H9 (cell line): Measurements from ENCODE around the gene MEIS2. TPM values are rescaled to one million over a fixed set of nuclear protein-coding genes. Genes with fewer than 3 reads are reported as not detected.

Source experiments
- DNase-seq: peaks from one replicate; pipeline ENCODE4 v3.0.0-alpha.2; 2017
- H2AFZ ChIP-seq: one replicate; pipeline ENCODE4 v1.6.1; 2013; ENCODE audit warnings: mild to moderate bottlenecking, low read length, control low read depth, moderate library complexity
- H2AK5ac ChIP-seq: 2 replicates; pipeline ENCODE4 v1.6.1; 2013; ENCODE audit warnings: low read length, control low read depth, mixed read lengths; ENCODE audit not compliant: insufficient read length
- H2BK120ac ChIP-seq: one replicate; pipeline ENCODE4 v1.6.1; 2013; ENCODE audit warnings: low read depth, mild to moderate bottlenecking, low read length, control low read depth, inconsistent platforms; ENCODE audit not compliant: poor library complexity, severe bottlenecking
- H2BK12ac ChIP-seq: 2 replicates; pipeline ENCODE4 v1.6.1; 2013; ENCODE audit warnings: low read length, control low read depth, mixed read lengths, low read depth; ENCODE audit not compliant: insufficient read length
- H2BK15ac ChIP-seq: 2 replicates; pipeline ENCODE4 v1.6.1; 2013; ENCODE audit warnings: low read depth, low read length, control low read depth
- H2BK20ac ChIP-seq: one replicate; pipeline ENCODE4 v1.6.1; 2013; ENCODE audit warnings: low read depth, mild to moderate bottlenecking, low read length, control low read depth, inconsistent platforms; ENCODE audit not compliant: poor library complexity, severe bottlenecking
- H2BK5ac ChIP-seq: 2 replicates; pipeline ENCODE4 v1.6.1; 2013; ENCODE audit warnings: low read length, control low read depth, mixed read lengths; ENCODE audit not compliant: insufficient read length
- H3K14ac ChIP-seq: 2 replicates; pipeline ENCODE4 v1.6.1; 2013; ENCODE audit warnings: low read length, control low read depth; ENCODE audit not compliant: insufficient read depth
- H3K18ac ChIP-seq: 2 replicates; pipeline ENCODE4 v1.6.1; 2013; ENCODE audit warnings: low read depth, mild to moderate bottlenecking, mixed read lengths, low read length, control low read depth; ENCODE audit not compliant: insufficient read length
- H3K23ac ChIP-seq: 2 replicates; pipeline ENCODE4 v1.6.1; 2013; ENCODE audit warnings: low read length, control low read depth, mixed read lengths, low read depth; ENCODE audit not compliant: insufficient read length
- H3K23me2 ChIP-seq: 2 replicates; pipeline ENCODE4 v1.6.1; 2013; ENCODE audit warnings: low read depth, mild to moderate bottlenecking, mixed read lengths, low read length, control low read depth; ENCODE audit not compliant: insufficient read length, poor library complexity, severe bottlenecking
- H3K27ac ChIP-seq: 2 replicates; pipeline ENCODE4 v1.5.1; 2013; ENCODE audit warnings: low read length, control low read depth, mixed read lengths, low read depth; ENCODE audit not compliant: insufficient read length
- H3K27me3 ChIP-seq: 2 replicates; pipeline ENCODE4 v1.6.1; 2013; ENCODE audit warnings: low read length, control low read depth, inconsistent platforms; ENCODE audit not compliant: insufficient read depth
- H3K4ac ChIP-seq: 2 replicates; pipeline ENCODE4 v1.6.1; 2013; ENCODE audit warnings: low read depth, mild to moderate bottlenecking, control low read depth, inconsistent platforms, low read length, moderate library complexity
- H3K4me1 ChIP-seq: 2 replicates; pipeline ENCODE4 v1.6.1; 2013; ENCODE audit warnings: low read length, control low read depth, inconsistent platforms; ENCODE audit not compliant: insufficient read depth
- H3K4me2 ChIP-seq: 2 replicates; pipeline ENCODE4 v1.6.1; 2013; ENCODE audit warnings: low read length, control low read depth, mixed read lengths; ENCODE audit not compliant: insufficient read length, insufficient read depth
- H3K56ac ChIP-seq: 2 replicates; pipeline ENCODE4 v1.6.1; 2013; ENCODE audit warnings: low read depth, mild to moderate bottlenecking, mixed read lengths, low read length, control low read depth; ENCODE audit not compliant: insufficient read length
- H3K79me1 ChIP-seq: 2 replicates; pipeline ENCODE4 v1.6.1; 2013; ENCODE audit warnings: low read depth, mild to moderate bottlenecking, moderate library complexity, low read length, control low read depth, inconsistent platforms; ENCODE audit not compliant: insufficient read depth, poor library complexity, severe bottlenecking
- H3K79me2 ChIP-seq: 2 replicates; pipeline ENCODE4 v1.6.1; 2013; ENCODE audit warnings: low read length, control low read depth, inconsistent platforms; ENCODE audit not compliant: insufficient read depth
- H3K9ac ChIP-seq: 2 replicates; pipeline ENCODE4 v1.6.1; 2013; ENCODE audit warnings: low read length, control low read depth, mixed read lengths; ENCODE audit not compliant: insufficient read length; ENCODE audit errors: extremely low read depth
- H3K9me3 ChIP-seq: one replicate; pipeline ENCODE4 v1.6.1; 2013; ENCODE audit warnings: low read depth, low read length, inconsistent platforms; ENCODE audit not compliant: control insufficient read depth
- H3T11ph ChIP-seq: one replicate; pipeline ENCODE4 v1.6.1; 2013; ENCODE audit warnings: mild to moderate bottlenecking, low read length, control low read depth, inconsistent platforms
- H4K20me1 ChIP-seq: one replicate; pipeline ENCODE4 v1.6.1; 2013; ENCODE audit not compliant: control insufficient read depth, insufficient read length, insufficient read depth
- H4K5ac ChIP-seq: 2 replicates; pipeline ENCODE4 v1.6.1; 2013; ENCODE audit warnings: low read depth, mild to moderate bottlenecking, mixed read lengths, low read length, control low read depth; ENCODE audit not compliant: insufficient read length
- H4K8ac ChIP-seq: replicated peaks from 2 replicates; pipeline ENCODE4 v1.6.1; 2013; ENCODE audit warnings: low read length, control low read depth, mixed read lengths, low read depth; ENCODE audit not compliant: insufficient read length
- H4K91ac ChIP-seq: 2 replicates; pipeline ENCODE4 v1.6.1; 2013; ENCODE audit warnings: low read depth, mild to moderate bottlenecking, moderate library complexity, mixed read lengths, low read length, control low read depth; ENCODE audit not compliant: insufficient read length
- H3K27ac Mint-ChIP-seq, 3 experiments: 2 replicates in 2 of 3; 3 replicates in 1 of 3; pipeline ENCODE4 v1.8.0; 2020 to 2021; ENCODE audit warnings: mixed read lengths in 3 of 3, mild to moderate bottlenecking in 1 of 3, moderate library complexity in 1 of 3
- H3K27me3 Mint-ChIP-seq: 2 replicates; pipeline ENCODE4 v1.8.0; 2021; ENCODE audit warnings: low read depth, mild to moderate bottlenecking, moderate library complexity, mixed read lengths
- H3K36me3 Mint-ChIP-seq, 3 experiments: 2 replicates in 2 of 3; 3 replicates in 1 of 3; pipeline ENCODE4 v1.8.0; 2020 to 2021; ENCODE audit warnings: low read depth in 3 of 3, mixed read lengths in 3 of 3; ENCODE audit not compliant: insufficient read depth in 1 of 3
- H3K4me1 Mint-ChIP-seq, 2 experiments: 2 replicates each; pipeline ENCODE4 v1.8.0; 2020; ENCODE audit warnings: mixed read lengths in 2 of 2
- H3K4me3 Mint-ChIP-seq, 2 experiments: 2 replicates in 1 of 2; 3 replicates in 1 of 2; pipeline ENCODE4 v1.8.0; 2020 to 2021; ENCODE audit warnings: mild to moderate bottlenecking in 2 of 2, mixed read lengths in 2 of 2, moderate library complexity in 1 of 2
- H3K9me3 Mint-ChIP-seq, 2 experiments: 2 replicates in 1 of 2; 3 replicates in 1 of 2; pipeline ENCODE4 v1.8.0; 2020; ENCODE audit warnings: mild to moderate bottlenecking in 2 of 2, mixed read lengths in 2 of 2, moderate library complexity in 1 of 2
- WGBS: extraction: QIAGEN DNeasy Blood & Tissue Kit; methylation state at CpG from one replicate; pipeline ENCODE4 v1.1.7; 2013; ENCODE audit warnings: missing lambda C conversion rate, low lambda C conversion rate, mixed read lengths; ENCODE audit not compliant: insufficient read length; ENCODE audit errors: extremely low coverage; 5-methylcytosine and 5-hydroxymethylcytosine counted together
- total RNA-seq: library from RNA; stranded (reverse); gene quantifications from 2 replicates; pipeline ENCODE4 v1.2.1, GENCODE V29; 2021
- TF ChIP-seq, protein P1 (sequence below): fragments of 200-600 bp; sonication (generic); conservative IDR thresholded peaks from 3 replicates; pipeline ENCODE4 v1.8.0; 2021; ENCODE audit warnings: antibody characterized with exemption, mild to moderate bottlenecking

MEIS2 gene
- total RNA-seq, 1 experiment from 2014 or later = 0.35 TPM

GRCh38 chr15:36886191-36886590, 214.2 kb downstream of the MEIS2 start:
- H2BK12ac ChIP-seq = no peak overlapping the region
- no peak overlapping the region for H2BK120ac ChIP-seq
- H2AFZ ChIP-seq = no peak overlapping the region
- H3K79me2 ChIP-seq = no peaks in the 10 kb centered on the region
- no peak overlapping the region for H3K4ac ChIP-seq
- TF ChIP-seq, protein P1, sequence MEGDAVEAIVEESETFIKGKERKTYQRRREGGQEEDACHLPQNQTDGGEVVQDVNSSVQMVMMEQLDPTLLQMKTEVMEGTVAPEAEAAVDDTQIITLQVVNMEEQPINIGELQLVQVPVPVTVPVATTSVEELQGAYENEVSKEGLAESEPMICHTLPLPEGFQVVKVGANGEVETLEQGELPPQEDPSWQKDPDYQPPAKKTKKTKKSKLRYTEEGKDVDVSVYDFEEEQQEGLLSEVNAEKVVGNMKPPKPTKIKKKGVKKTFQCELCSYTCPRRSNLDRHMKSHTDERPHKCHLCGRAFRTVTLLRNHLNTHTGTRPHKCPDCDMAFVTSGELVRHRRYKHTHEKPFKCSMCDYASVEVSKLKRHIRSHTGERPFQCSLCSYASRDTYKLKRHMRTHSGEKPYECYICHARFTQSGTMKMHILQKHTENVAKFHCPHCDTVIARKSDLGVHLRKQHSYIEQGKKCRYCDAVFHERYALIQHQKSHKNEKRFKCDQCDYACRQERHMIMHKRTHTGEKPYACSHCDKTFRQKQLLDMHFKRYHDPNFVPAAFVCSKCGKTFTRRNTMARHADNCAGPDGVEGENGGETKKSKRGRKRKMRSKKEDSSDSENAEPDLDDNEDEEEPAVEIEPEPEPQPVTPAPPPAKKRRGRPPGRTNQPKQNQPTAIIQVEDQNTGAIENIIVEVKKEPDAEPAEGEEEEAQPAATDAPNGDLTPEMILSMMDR = no peak
- H3K9me3 Mint-ChIP-seq = peaks cover 2 to 4% of the 10 kb centered on the region in 2 experiments; a peak in 2 of 5 replicates
- H3K56ac ChIP-seq = no peak overlapping the region
- peaks cover 50 to 75% of the 10 kb centered on the region in 2 experiments for H3K4me1 Mint-ChIP-seq
- H2BK5ac ChIP-seq = no peak overlapping the region
- no peak overlapping the region; a peak in 1 of 7 replicates for H3K27ac Mint-ChIP-seq
- H3K4me1 ChIP-seq = no peaks in the 10 kb centered on the region
- H3K79me1 ChIP-seq = no peaks in the 10 kb centered on the region
- H4K91ac ChIP-seq = no peak overlapping the region
- no peak overlapping the region for H2AK5ac ChIP-seq
- H3K27me3 ChIP-seq = peaks cover 78% of the 10 kb centered on the region
- H3K9me3 ChIP-seq = no peaks in the 10 kb centered on the region
- H3K23me2 ChIP-seq = peaks cover 16% of the 10 kb centered on the region
- H4K20me1 ChIP-seq = no peaks in the 10 kb centered on the region
- H4K5ac ChIP-seq = no peak overlapping the region
- H3K36me3 Mint-ChIP-seq = no peaks in the 10 kb centered on the region
- H3K4me2 ChIP-seq = peak overlapping the region; percentile 15
- no peak overlapping the region for H3K23ac ChIP-seq
- H3K27ac ChIP-seq = no peak overlapping the region
- H3K9ac ChIP-seq = no peak overlapping the region
- H4K8ac ChIP-seq = no peak overlapping the region
- H3K27me3 Mint-ChIP-seq = peaks cover 100% of the 10 kb centered on the region
- H3K18ac ChIP-seq = no peak overlapping the region
- H3T11ph ChIP-seq = no peak overlapping the region
- H2BK20ac ChIP-seq = no peak overlapping the region
- H3K14ac ChIP-seq = no peak overlapping the region
- H3K4me3 Mint-ChIP-seq = peak overlapping the region in 1 of 2 experiments; percentile 71; a peak in 3 of 5 replicates
- no peak for DNase-seq
- no peak overlapping the region for H2BK15ac ChIP-seq
- WGBS = no CpG with 5 or more reads among the region's 13 CpGs
